Measurements from ENCODE around the gene TBC1D3B. TPM values are rescaled to one million over a fixed set of nuclear protein-coding genes. Genes with fewer than 3 reads are reported as not detected.
"Not testable (repeated sequence)": the region's sequence is repeated elsewhere in the genome, so short reads cannot be mapped to it uniquely, and the experiment has no call there.

Gene TBC1D3B
- total and polyA plus RNA-seq, 9 donors, result 3.9 to 16.7 (median 5.9) TPM

GRCh38 chr17:36189993-36190392, 13.6 kb upstream of the TBC1D3B start:
- not testable (repeated sequence) for H3K9me3 ChIP-seq (replicated peaks; ENCODE audit: control insufficient read depth, low read depth, low read length); DNase-seq; H3K4me3 ChIP-seq (ENCODE audit: low read length); H3K36me3 ChIP-seq (ENCODE audit: control insufficient read depth, insufficient read depth, low read length); H3K4me1 ChIP-seq (ENCODE audit: control insufficient read depth, insufficient read depth, low read length); H3K27ac ChIP-seq (ENCODE audit: low read length)
- WGBS (ENCODE audit: insufficient coverage), result no CpG with 5 or more reads among the region's 5 CpGs
- H3K27me3 ChIP-seq (ENCODE audit: control insufficient read depth, insufficient read depth, low read length), result peaks cover 17% of the 10 kb centered on the region

- peaks cover 2% of the 10 kb centered on the region for H3K4me1 ChIP-seq (ENCODE audit: control insufficient read depth, insufficient read depth, low read length)
- no peak overlapping the region for H3K27ac ChIP-seq (ENCODE audit: low read length)
- no CpG with 5 or more reads among the region's 7 CpGs for WGBS (ENCODE audit: insufficient coverage)
- no peak overlapping the region for H3K4me3 ChIP-seq (ENCODE audit: low read length)
- peaks cover 26% of the 10 kb centered on the region for H3K27me3 ChIP-seq (ENCODE audit: control insufficient read depth, insufficient read depth, low read length)
- H3K9me3 ChIP-seq (replicated peaks; ENCODE audit: control insufficient read depth, low read depth, low read length), result no peaks in the 10 kb centered on the region
- H3K36me3 ChIP-seq (ENCODE audit: control insufficient read depth, insufficient read depth, low read length), result no peaks in the 10 kb centered on the region
- peak; percentile 89 for DNase-seq
These were observed 12.5 kb upstream of the TBC1D3B start for GRCh38 chr17:36188891-36189306.

- WGBS (ENCODE audit: insufficient coverage), result 86% methylated on average over 1 of the region's 5 CpGs
- H3K4me1 ChIP-seq (ENCODE audit: control insufficient read depth, insufficient read depth, low read length), result not testable (repeated sequence)
These were observed 11.7 kb upstream of the TBC1D3B start for GRCh38 chr17:36187943-36188665.

GRCh38 chr17:36186810-36187763, 10.7 kb upstream of the TBC1D3B start:
- not testable (repeated sequence) for H3K9me3 ChIP-seq (replicated peaks; ENCODE audit: control insufficient read depth, low read depth, low read length); DNase-seq; H3K27ac ChIP-seq (ENCODE audit: low read length); H3K36me3 ChIP-seq (ENCODE audit: control insufficient read depth, insufficient read depth, low read length); H3K4me3 ChIP-seq (ENCODE audit: low read length)
- WGBS (ENCODE audit: insufficient coverage), result 85% methylated on average over 6 of the region's 13 CpGs
- Histone ChIP-seq H3K27me3 (ENCODE audit: control insufficient read depth, insufficient read depth, low read length) (peaks cover 44% of the 10 kb centered on the region), H3K4me1 (ENCODE audit: control insufficient read depth, insufficient read depth, low read length) (peaks cover 17% of the 10 kb centered on the region)

More at GRCh38 chr17:36187943-36188665, 11.7 kb upstream of the TBC1D3B start:
- H3K4me3 ChIP-seq (ENCODE audit: low read length); DNase-seq; H3K27ac ChIP-seq (ENCODE audit: low read length); H3K36me3 ChIP-seq (ENCODE audit: control insufficient read depth, insufficient read depth, low read length); H3K9me3 ChIP-seq (replicated peaks; ENCODE audit: control insufficient read depth, low read depth, low read length): not testable (repeated sequence)
- peaks cover 34% of the 10 kb centered on the region for H3K27me3 ChIP-seq (ENCODE audit: control insufficient read depth, insufficient read depth, low read length)

GRCh38 chr17:36185416-36185815, 9.0 kb upstream of the TBC1D3B start:
- Histone ChIP-seq H3K27me3 (ENCODE audit: control insufficient read depth, insufficient read depth, low read length) (peaks cover 53% of the 10 kb centered on the region), H3K9me3 (replicated peaks; ENCODE audit: control insufficient read depth, low read depth, low read length) (no peaks in the 10 kb centered on the region)
- WGBS (ENCODE audit: insufficient coverage), result no CpG with 5 or more reads among the region's 2 CpGs

GRCh38 chr17:36184023-36184765, 7.8 kb upstream of the TBC1D3B start:
- Histone ChIP-seq H3K4me1 (ENCODE audit: control insufficient read depth, insufficient read depth, low read length) (peaks cover 17% of the 10 kb centered on the region), H3K27me3 (ENCODE audit: control insufficient read depth, insufficient read depth, low read length) (peaks cover 53% of the 10 kb centered on the region), H3K4me3 (ENCODE audit: low read length) (no peak overlapping the region), H3K9me3 (replicated peaks; ENCODE audit: control insufficient read depth, low read depth, low read length) (no peaks in the 10 kb centered on the region), H3K36me3 (ENCODE audit: control insufficient read depth, insufficient read depth, low read length) (no peaks in the 10 kb centered on the region), H3K27ac (ENCODE audit: low read length) (no peak overlapping the region)
- no peak for DNase-seq
- WGBS (ENCODE audit: insufficient coverage), result 70% methylated on average over 3 of the region's 12 CpGs

More at GRCh38 chr17:36185416-36185815, 9.0 kb upstream of the TBC1D3B start:
- Histone ChIP-seq H3K36me3 (ENCODE audit: control insufficient read depth, insufficient read depth, low read length) (no peaks in the 10 kb centered on the region), H3K4me3 (ENCODE audit: low read length) (no peak overlapping the region), H3K27ac (ENCODE audit: low read length) (no peak overlapping the region), H3K4me1 (ENCODE audit: control insufficient read depth, insufficient read depth, low read length) (peaks cover 17% of the 10 kb centered on the region)
- DNase-seq, result no peak

- WGBS (ENCODE audit: insufficient coverage), result 2% methylated on average over 63 of the region's 76 CpGs
- H3K27ac ChIP-seq (ENCODE audit: low read length), result no peak overlapping the region
These were observed 6.8 kb upstream of the TBC1D3B start for GRCh38 chr17:36183001-36183971.

GRCh38 chr17:36182176-36183000, 6.0 kb upstream of the TBC1D3B start:
- peak; percentile 24 for DNase-seq
- Histone ChIP-seq H3K4me1 (ENCODE audit: control insufficient read depth, insufficient read depth, low read length) (peaks cover 15% of the 10 kb centered on the region), H3K9me3 (replicated peaks; ENCODE audit: control insufficient read depth, low read depth, low read length) (no peaks in the 10 kb centered on the region), H3K27me3 (ENCODE audit: control insufficient read depth, insufficient read depth, low read length) (peaks cover 49% of the 10 kb centered on the region), H3K36me3 (ENCODE audit: control insufficient read depth, insufficient read depth, low read length) (no peaks in the 10 kb centered on the region), H3K4me3 (ENCODE audit: low read length) (peak overlapping the region; percentile 60), H3K27ac (ENCODE audit: low read length) (no peak overlapping the region)
- WGBS (ENCODE audit: insufficient coverage), result 22% methylated on average over 47 of the region's 48 CpGs

More at GRCh38 chr17:36183001-36183971, 6.8 kb upstream of the TBC1D3B start:
- Histone ChIP-seq H3K27me3 (ENCODE audit: control insufficient read depth, insufficient read depth, low read length) (peaks cover 53% of the 10 kb centered on the region), H3K4me1 (ENCODE audit: control insufficient read depth, insufficient read depth, low read length) (peaks cover 17% of the 10 kb centered on the region), H3K9me3 (replicated peaks; ENCODE audit: control insufficient read depth, low read depth, low read length) (no peaks in the 10 kb centered on the region), H3K36me3 (ENCODE audit: control insufficient read depth, insufficient read depth, low read length) (no peaks in the 10 kb centered on the region), H3K4me3 (ENCODE audit: low read length) (peak overlapping the region; percentile 60)
- DNase-seq, result peak; percentile 82

Data from muscle of leg (tissue), 11 donors.